Fibroblast of lung (primary cell): Measurements from ENCODE around the gene ANKRD53.

Experiments
- EZH2 ChIP-seq: IDR thresholded peaks from 2 replicates; pipeline ENCODE4 v1.5.1; 2012; ENCODE audit warnings: low read length, control low read depth, mild to moderate bottlenecking; ENCODE audit errors: missing control alignments
- TF ChIP-seq, protein P1 (sequence below), 2 donors: IDR thresholded peaks in 1 of 2; conservative IDR thresholded peaks in 1 of 2; 1 replicate in 1 of 2; 2 replicates in 1 of 2; pipeline ENCODE4 v1.5.1; 2011 to 2012; ENCODE audit warnings: low read length in 2 of 2, control low read depth in 1 of 2, inconsistent platforms in 1 of 2, low read depth in 1 of 2, mild to moderate bottlenecking in 1 of 2

DNA sequence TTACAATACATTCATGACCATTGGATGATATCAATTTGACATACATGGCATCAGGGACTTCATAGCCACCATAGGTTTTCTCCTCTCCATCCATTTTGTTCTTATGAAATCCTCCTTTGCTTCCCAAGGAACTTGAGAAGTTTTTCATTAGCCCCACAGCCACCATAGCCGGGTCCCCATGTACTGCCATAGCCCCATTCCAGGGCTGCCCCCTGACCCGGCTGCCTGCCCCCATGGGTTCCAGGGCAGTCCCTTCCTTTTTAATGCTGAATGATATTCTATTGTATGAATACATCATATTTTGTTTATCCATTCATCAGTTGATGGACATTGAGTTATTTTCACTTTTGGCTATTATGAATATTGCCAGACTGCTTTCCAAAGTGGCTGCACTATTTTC lies 22.3 kb upstream of the ANKRD53 start:
- TF ChIP-seq, protein P1, sequence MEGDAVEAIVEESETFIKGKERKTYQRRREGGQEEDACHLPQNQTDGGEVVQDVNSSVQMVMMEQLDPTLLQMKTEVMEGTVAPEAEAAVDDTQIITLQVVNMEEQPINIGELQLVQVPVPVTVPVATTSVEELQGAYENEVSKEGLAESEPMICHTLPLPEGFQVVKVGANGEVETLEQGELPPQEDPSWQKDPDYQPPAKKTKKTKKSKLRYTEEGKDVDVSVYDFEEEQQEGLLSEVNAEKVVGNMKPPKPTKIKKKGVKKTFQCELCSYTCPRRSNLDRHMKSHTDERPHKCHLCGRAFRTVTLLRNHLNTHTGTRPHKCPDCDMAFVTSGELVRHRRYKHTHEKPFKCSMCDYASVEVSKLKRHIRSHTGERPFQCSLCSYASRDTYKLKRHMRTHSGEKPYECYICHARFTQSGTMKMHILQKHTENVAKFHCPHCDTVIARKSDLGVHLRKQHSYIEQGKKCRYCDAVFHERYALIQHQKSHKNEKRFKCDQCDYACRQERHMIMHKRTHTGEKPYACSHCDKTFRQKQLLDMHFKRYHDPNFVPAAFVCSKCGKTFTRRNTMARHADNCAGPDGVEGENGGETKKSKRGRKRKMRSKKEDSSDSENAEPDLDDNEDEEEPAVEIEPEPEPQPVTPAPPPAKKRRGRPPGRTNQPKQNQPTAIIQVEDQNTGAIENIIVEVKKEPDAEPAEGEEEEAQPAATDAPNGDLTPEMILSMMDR (conservative IDR thresholded peaks at IDR 0.05 in 1 of 2, IDR thresholded peaks at IDR 0.05 in 1 of 2; ENCODE audit: low read depth in 1 of 2, low read length in 2 of 2) = no peak
- TF ChIP-seq EZH2 = no peak
